IPS-20b (cell line): ENCODE data around the gene ZNF134.

ENCODE experiments used
- H3K27ac ChIP-seq: one replicate; pipeline ENCODE4 v1.5.1; 2013; ENCODE audit warnings: low read length
- H3K27me3 ChIP-seq: 2 replicates; pipeline ENCODE4 v1.6.1; 2013; ENCODE audit warnings: mild to moderate bottlenecking, low read length, inconsistent platforms; ENCODE audit not compliant: insufficient read depth
- H3K36me3 ChIP-seq: 2 replicates; pipeline ENCODE4 v1.6.1; 2013; ENCODE audit warnings: low read depth, mild to moderate bottlenecking, inconsistent platforms, low read length, moderate library complexity; ENCODE audit not compliant: insufficient read depth
- H3K4me1 ChIP-seq: 2 replicates; pipeline ENCODE4 v1.6.1; 2013; ENCODE audit warnings: mild to moderate bottlenecking, control low read depth, inconsistent platforms, low read length, moderate library complexity; ENCODE audit not compliant: insufficient read depth
- H3K4me3 ChIP-seq: 2 replicates; pipeline ENCODE4 v1.5.1; 2013; ENCODE audit warnings: mild to moderate bottlenecking, low read length, inconsistent platforms
- H3K9ac ChIP-seq: 2 replicates; pipeline ENCODE4 v1.6.1; 2013; ENCODE audit warnings: low read depth, mild to moderate bottlenecking, inconsistent platforms, low read length, moderate library complexity
- H3K9me3 ChIP-seq: 2 replicates; pipeline ENCODE4 v1.6.1; 2013; ENCODE audit warnings: mild to moderate bottlenecking, low read depth, low read length, inconsistent platforms; ENCODE audit not compliant: insufficient read depth

Gene ZNF134

GRCh38 chr19:57672466-57672865, 58.4 kb downstream of the ZNF134 start:
- H3K36me3 ChIP-seq: no peaks in the 10 kb centered on the region

More at GRCh38 chr19:57672466-57672865, 58.4 kb downstream of the ZNF134 start:
- Histone ChIP-seq H3K9me3 (no peaks in the 10 kb centered on the region; the same call in 1 of the 2 replicates), H3K27ac (no peak overlapping the region), H3K4me3 (no peak overlapping the region), H3K4me1 (no peaks in the 10 kb centered on the region; the same call in 1 of the 2 replicates), H3K9ac (no peak overlapping the region), H3K27me3 (peaks cover 36% of the 10 kb centered on the region)
